GM23248 (cell line): ENCODE results near the gene CPSF4. TPM values are rescaled to one million over a fixed set of nuclear protein-coding genes. Genes with fewer than 3 reads are reported as not detected.

Source experiments
- DNase-seq: peaks from one replicate; pipeline ENCODE4 v3.0.0-alpha.2; 2015
- H2AFZ ChIP-seq: fragments of 200-600 bp; sonication (generic); 2 replicates; pipeline ENCODE4 v1.6.1; 2016; ENCODE audit warnings: antibody characterized with exemption
- H3F3A ChIP-seq: fragments of 200-600 bp; sonication (generic); 2 replicates; pipeline ENCODE4 v1.6.1; 2016; ENCODE audit warnings: mild to moderate bottlenecking, antibody characterized with exemption, mixed run types; ENCODE audit not compliant: insufficient read depth
- H3K27ac ChIP-seq: fragments of 200-600 bp; sonication (generic); 2 replicates; pipeline ENCODE4 v1.5.1; 2016; ENCODE audit warnings: mild to moderate bottlenecking
- H3K27me3 ChIP-seq: fragments of 200-600 bp; sonication (generic); replicated peaks from 2 replicates; pipeline ENCODE4 v1.6.1; 2016; ENCODE audit warnings: mild to moderate bottlenecking; ENCODE audit not compliant: insufficient read depth
- H3K36me3 ChIP-seq: fragments of 200-600 bp; sonication (generic); 2 replicates; pipeline ENCODE4 v1.6.1; 2016; ENCODE audit warnings: low read depth, mild to moderate bottlenecking
- H3K4me1 ChIP-seq: fragments of 200-600 bp; sonication (generic); 2 replicates; pipeline ENCODE4 v1.6.1; 2016; ENCODE audit warnings: mild to moderate bottlenecking; ENCODE audit not compliant: insufficient read depth
- H3K4me2 ChIP-seq: fragments of 200-600 bp; sonication (generic); one replicate; pipeline ENCODE4 v1.6.1; 2016; ENCODE audit warnings: mild to moderate bottlenecking; ENCODE audit not compliant: unreplicated experiment
- H3K4me3 ChIP-seq: fragments of 200-600 bp; sonication (generic); 2 replicates; pipeline ENCODE4 v1.5.1; 2016; ENCODE audit warnings: mild to moderate bottlenecking
- H3K79me2 ChIP-seq: fragments of 200-600 bp; sonication (generic); 2 replicates; pipeline ENCODE4 v1.6.1; 2016; ENCODE audit warnings: mild to moderate bottlenecking; ENCODE audit not compliant: insufficient read depth
- H3K9ac ChIP-seq: fragments of 200-600 bp; sonication (generic); 2 replicates; pipeline ENCODE4 v1.6.1; 2016; ENCODE audit warnings: mild to moderate bottlenecking
- H3K9me2 ChIP-seq: fragments of 200-600 bp; sonication (generic); 2 replicates; pipeline ENCODE4 v1.6.1; 2016; ENCODE audit warnings: mixed run types, mild to moderate bottlenecking, moderate library complexity; ENCODE audit not compliant: insufficient read depth
- H3K9me3 ChIP-seq: fragments of 200-600 bp; sonication (generic); one replicate; pipeline ENCODE4 v1.6.1; 2017; ENCODE audit warnings: low read depth
- H4K20me1 ChIP-seq: fragments of 200-600 bp; sonication (generic); 2 replicates; pipeline ENCODE4 v1.6.0; 2016; ENCODE audit not compliant: insufficient read depth
- EZH2 ChIP-seq: fragments of 200-600 bp; sonication (generic); IDR thresholded peaks from 2 replicates; pipeline ENCODE4 v1.6.1; 2018; ENCODE audit warnings: antibody characterized with exemption, mild to moderate bottlenecking; ENCODE audit not compliant: insufficient read depth, poor library complexity, severe bottlenecking
- EZH2phosphoT487 ChIP-seq: fragments of 200-600 bp; sonication (generic); IDR thresholded peaks from 2 replicates; pipeline ENCODE4 v1.6.1; 2018; ENCODE audit warnings: antibody characterized with exemption, moderate library complexity, mild to moderate bottlenecking, low read depth; ENCODE audit not compliant: insufficient read depth
- WGBS, 2 experiments: methylation state at CpG; one replicate each; pipeline ENCODE4 v1.1.6; 2015 to 2017; ENCODE audit warnings: low lambda C conversion rate in 2 of 2, low coverage in 1 of 2; ENCODE audit errors: missing lambda C conversion rate in 2 of 2; 5-methylcytosine and 5-hydroxymethylcytosine counted together
- in situ Hi-C: fragments of 300-500 bp; cut with MboI; formaldehyde crosslinking; loops from 2 replicates; pipeline ENCODE4 v1.15.0; 2020
- polyA plus RNA-seq: library from polyadenylated mRNA; unstranded; fragments of >200 nt; fragmentation: Nextera tagmentation; extraction: Ambion mirVana; gene quantifications from 2 replicates; pipeline ENCODE4 v1.2.1, GENCODE V29; 2016
- total RNA-seq: library from RNA; depleted of rRNA; stranded (reverse); fragments of >200 nt; shearing (Covaris generic); gene quantifications from 2 replicates; pipeline ENCODE4 v1.2.3, GENCODE V29; 2014

The CPSF4 gene
- total and polyA plus RNA-seq, 2 experiments from 2014 or later: 19.5 to 44.9 TPM

DNA sequence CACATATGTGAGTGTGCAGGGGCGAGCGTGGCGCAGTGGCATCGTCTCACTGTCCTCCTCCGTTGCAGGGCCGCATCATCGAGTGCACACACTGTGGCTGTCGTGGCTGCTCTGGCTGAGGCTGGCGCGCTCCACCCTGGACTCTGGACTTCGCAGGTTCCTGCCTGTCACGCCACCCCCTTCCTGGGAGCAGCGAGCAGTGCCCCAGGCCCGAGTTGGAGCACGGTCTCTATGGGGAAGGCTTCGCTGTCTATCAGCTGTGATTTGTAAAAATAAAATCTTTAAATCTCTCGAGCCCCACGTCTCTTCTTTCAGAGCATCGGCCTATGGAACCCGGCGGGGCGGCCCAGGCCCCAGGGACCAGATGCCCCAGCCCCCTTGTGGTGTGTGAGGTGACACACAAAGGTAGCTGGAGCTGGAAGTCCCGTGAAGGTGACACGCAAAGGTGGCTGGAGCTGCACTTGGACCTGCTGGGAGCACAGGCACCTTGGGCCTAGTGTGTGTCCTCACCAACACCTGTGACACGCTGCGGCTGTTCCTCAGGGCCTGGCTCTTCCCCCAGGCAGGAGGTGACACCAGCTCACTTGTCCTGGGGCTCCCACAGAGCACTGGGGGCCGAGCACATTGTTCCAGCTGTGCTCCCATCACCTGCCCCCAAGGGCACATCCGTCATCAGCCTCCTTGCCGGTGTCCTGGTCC is 19.3 kb upstream of the CPSF4 start:
- TF ChIP-seq EZH2phosphoT487 (no peak), EZH2 (no peak)
- in situ Hi-C loops: no loop called here
- no peak overlapping the region for H3K27ac ChIP-seq
- H3K4me1 ChIP-seq: no peaks in the 10 kb centered on the region
- H3K4me2 ChIP-seq: no peak overlapping the region
- peaks cover 38% of the 10 kb centered on the region for H3K79me2 ChIP-seq
- DNase-seq: no peak
- H3K9me2 ChIP-seq: no peaks in the 10 kb centered on the region
- no peaks in the 10 kb centered on the region for H4K20me1 ChIP-seq
- peaks cover 46% of the 10 kb centered on the region for H3K36me3 ChIP-seq
- H3K27me3 ChIP-seq: no peaks in the 10 kb centered on the region
- no peaks in the 10 kb centered on the region for H3K9me3 ChIP-seq
- WGBS, 2 experiments: 88 to 92% methylated on average over 28 of the region's 29 CpGs
- H3K4me3 ChIP-seq: no peak overlapping the region
- peaks cover 24% of the 10 kb centered on the region for H3F3A ChIP-seq
- H3K9ac ChIP-seq: no peak overlapping the region
- no peak overlapping the region for H2AFZ ChIP-seq

- H3K36me3 ChIP-seq: peaks cover 39% of the 10 kb centered on the region
- TF ChIP-seq EZH2phosphoT487 (no peak), EZH2 (no peak)
- H3K4me2 ChIP-seq: no peak overlapping the region
- H3K27ac ChIP-seq: no peak overlapping the region
- peaks cover 31% of the 10 kb centered on the region for H3K79me2 ChIP-seq
- no peaks in the 10 kb centered on the region for H3K9me2 ChIP-seq
- no peaks in the 10 kb centered on the region for H3K4me1 ChIP-seq
- peaks cover 17% of the 10 kb centered on the region for H3F3A ChIP-seq
- no peak overlapping the region for H2AFZ ChIP-seq
- H4K20me1 ChIP-seq: no peaks in the 10 kb centered on the region
- in situ Hi-C loops: no loop called here
- H3K4me3 ChIP-seq: no peak overlapping the region
- DNase-seq: no peak
- H3K9ac ChIP-seq: no peak overlapping the region
- H3K9me3 ChIP-seq: no peaks in the 10 kb centered on the region
- H3K27me3 ChIP-seq: no peaks in the 10 kb centered on the region
- WGBS, 2 experiments: 69 to 77% methylated on average over 4 of the region's 5 CpGs
Observed at GRCh38 chr7:99420213-99420612, 18.5 kb upstream of the CPSF4 start.

GRCh38 chr7:99420986-99421385 is 17.8 kb upstream of the CPSF4 start:
- Histone ChIP-seq H3K4me3 (no peak overlapping the region), H2AFZ (no peak overlapping the region), H3K4me1 (no peaks in the 10 kb centered on the region), H3K79me2 (peaks cover 28% of the 10 kb centered on the region), H4K20me1 (no peaks in the 10 kb centered on the region), H3K4me2 (no peak overlapping the region), H3K27me3 (no peaks in the 10 kb centered on the region), H3K9me2 (no peaks in the 10 kb centered on the region), H3K27ac (no peak overlapping the region), H3K9ac (no peak overlapping the region), H3F3A (peaks cover 16% of the 10 kb centered on the region), H3K36me3 (peaks cover 36% of the 10 kb centered on the region), H3K9me3 (no peaks in the 10 kb centered on the region)
- TF ChIP-seq EZH2 (no peak), EZH2phosphoT487 (no peak)
- in situ Hi-C loops: no loop called here
- no peak for DNase-seq
- WGBS, 2 experiments: 68 to 69% methylated on average over 7 of the region's 7 CpGs

DNA sequence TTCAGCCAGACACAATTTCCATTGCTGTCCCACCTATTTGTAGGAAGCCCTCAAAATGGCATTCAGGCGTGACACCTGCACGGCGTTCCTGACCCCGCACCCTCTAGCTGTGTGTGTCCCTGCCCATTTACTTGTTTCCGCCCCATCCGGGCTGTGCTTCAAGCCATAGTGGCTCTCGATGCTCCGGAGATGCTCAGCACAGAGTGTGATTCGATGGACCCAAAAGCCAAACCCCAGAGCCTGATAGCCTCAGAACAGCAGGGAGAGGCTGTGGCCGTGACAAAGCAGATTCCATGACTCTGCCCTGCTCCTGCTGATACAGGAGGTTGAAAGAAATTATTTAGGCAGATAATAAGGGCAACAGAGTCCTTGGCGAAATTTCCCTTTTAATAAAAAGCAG is 16.6 kb upstream of the CPSF4 start:
- TF ChIP-seq EZH2phosphoT487: no peak
- TF ChIP-seq EZH2: no peak
- 84 to 87% methylated on average over 11 of the region's 11 CpGs for WGBS, 2 experiments
- no peak for DNase-seq
- H2AFZ ChIP-seq: no peak overlapping the region
- H3K79me2 ChIP-seq: peaks cover 16% of the 10 kb centered on the region; the same call in 1 of the 2 replicates
- no peaks in the 10 kb centered on the region for H3K27me3 ChIP-seq
- no peak overlapping the region for H3K27ac ChIP-seq
- no peak overlapping the region for H3K4me3 ChIP-seq
- no peaks in the 10 kb centered on the region for H4K20me1 ChIP-seq
- H3F3A ChIP-seq: peaks cover 16% of the 10 kb centered on the region
- no peaks in the 10 kb centered on the region for H3K4me1 ChIP-seq
- H3K36me3 ChIP-seq: peaks cover 24% of the 10 kb centered on the region; the same call in 1 of the 2 replicates
- no peak overlapping the region for H3K4me2 ChIP-seq
- in situ Hi-C loops: no loop called here
- H3K9me3 ChIP-seq: no peaks in the 10 kb centered on the region
- no peak overlapping the region for H3K9ac ChIP-seq
- no peaks in the 10 kb centered on the region for H3K9me2 ChIP-seq
